ENCODE measurements around the gene CBX3.

GRCh38 chr7:26191974-26192479 is 9.5 kb upstream of the CBX3 start:
- TF ChIP-seq CTCF (conservative IDR thresholded peaks at IDR 0.05; ENCODE audit: low read depth in 2 of 2), result no peak
- no peak; the same call in 1 of the 2 replicates for TF ChIP-seq POLR2AphosphoS5 (IDR thresholded peaks at IDR 0.05; ENCODE audit: low read depth)
- TF ChIP-seq EZH2 (IDR thresholded peaks at IDR 0.05; ENCODE audit: low read depth, unreplicated experiment), result no peak
- TF ChIP-seq EZH2phosphoT487 (IDR thresholded peaks at IDR 0.05; ENCODE audit: unreplicated experiment), result no peak
- TF ChIP-seq ZNF114 (CRISPR knock-in tag; IDR thresholded peaks at IDR 0.05), result no peak
- TF ChIP-seq ETS1 (IDR thresholded peaks at IDR 0.05), result no peak
- no peak for TF ChIP-seq CREB1 (CRISPR knock-in tag; IDR thresholded peaks at IDR 0.05; ENCODE audit: low read depth)
- TF ChIP-seq REST (IDR thresholded peaks at IDR 0.05; ENCODE audit: unreplicated experiment), result no peak
- TF ChIP-seq JUNB (IDR thresholded peaks at IDR 0.05; ENCODE audit: unreplicated experiment), result no peak
- TF ChIP-seq NANOG (IDR thresholded peaks at IDR 0.05; ENCODE audit: borderline replicate concordance), result no peak
- TF ChIP-seq ZNF331 (CRISPR knock-in tag; IDR thresholded peaks at IDR 0.05; ENCODE audit: low read depth), result no peak

All from GM23338 (cell line).